Neural cell (in vitro differentiated cells): ENCODE measurements around the gene SULT1C2. TPM values are rescaled to one million over a fixed set of nuclear protein-coding genes. Genes with fewer than 3 reads are reported as not detected.

Experiments used
- H2AFZ ChIP-seq: fragments of 200-600, 300-800 bp; sonication (generic), shearing (Covaris generic); 2 replicates; pipeline ENCODE4 v1.6.0; 2014; ENCODE audit warnings: low read depth, mild to moderate bottlenecking, antibody characterized with exemption, low read length, moderate library complexity
- H3F3A ChIP-seq: fragments of 200-600 bp; shearing (Covaris generic); 2 replicates; pipeline ENCODE4 v1.6.1; 2016; ENCODE audit warnings: mild to moderate bottlenecking, moderate library complexity, mixed read lengths, antibody characterized with exemption, low read length; ENCODE audit not compliant: insufficient read depth, poor library complexity, severe bottlenecking
- H3K27ac ChIP-seq: fragments of 200-600, 300-800 bp; sonication (generic), shearing (Covaris generic); 2 replicates; pipeline ENCODE4 v1.5.1; 2014; ENCODE audit warnings: mild to moderate bottlenecking, low read length, moderate library complexity
- H3K27me3 ChIP-seq: fragments of 300-800, 200-600 bp; sonication (generic), shearing (Covaris generic); 2 replicates; pipeline ENCODE4 v1.6.0; 2014; ENCODE audit warnings: mild to moderate bottlenecking, low read depth, low read length, moderate library complexity; ENCODE audit not compliant: insufficient read depth
- H3K36me3 ChIP-seq: fragments of 300-800, 200-600 bp; sonication (generic), shearing (Covaris generic); 2 replicates; pipeline ENCODE4 v1.5.1; 2014; ENCODE audit warnings: mild to moderate bottlenecking, antibody characterized with exemption, low read length, moderate library complexity; ENCODE audit not compliant: insufficient read depth
- H3K4me2 ChIP-seq: fragments of 300-800, 200-600 bp; sonication (generic), shearing (Covaris generic); 2 replicates; pipeline ENCODE4 v1.6.0; 2014; ENCODE audit warnings: mild to moderate bottlenecking, low read length
- H3K4me3 ChIP-seq: fragments of 300-800, 200-600 bp; sonication (generic), shearing (Covaris generic); 2 replicates; pipeline ENCODE4 v1.5.1; 2014; ENCODE audit warnings: mild to moderate bottlenecking, low read length, moderate library complexity
- H3K79me2 ChIP-seq: fragments of 200-600 bp; shearing (Covaris generic); replicated peaks from 2 replicates; pipeline ENCODE4 v1.6.0; 2014; ENCODE audit warnings: mild to moderate bottlenecking, low read length, moderate library complexity; ENCODE audit not compliant: insufficient read depth
- H3K9ac ChIP-seq: fragments of 300-800, 200-600 bp; sonication (generic), shearing (Covaris generic); 2 replicates; pipeline ENCODE4 v1.6.1; 2016; ENCODE audit warnings: mild to moderate bottlenecking, low read length, mixed read lengths
- H3K9me2 ChIP-seq: fragments of 200-600 bp; shearing (Covaris generic); 2 replicates; pipeline ENCODE4 v1.6.1; 2016; ENCODE audit warnings: mild to moderate bottlenecking, low read length, mixed read lengths; ENCODE audit not compliant: insufficient read depth
- H3K9me3 ChIP-seq: fragments of 200-600, 300-800 bp; sonication (generic), shearing (Covaris generic); 2 replicates; pipeline ENCODE4 v1.6.1; 2016; ENCODE audit warnings: mild to moderate bottlenecking, mixed run types, low read length, moderate library complexity, mixed read lengths
- H4K20me1 ChIP-seq: fragments of 200-600 bp; shearing (Covaris generic); 2 replicates; pipeline ENCODE4 v1.6.1; 2016; ENCODE audit warnings: mild to moderate bottlenecking, mixed run types; ENCODE audit not compliant: insufficient read depth
- CTCF ChIP-seq: fragments of 450-650 bp; IDR thresholded peaks from 2 replicates; pipeline ENCODE4 v1.5.1; 2014; ENCODE audit warnings: antibody characterized with exemption, mild to moderate bottlenecking, moderate library complexity; ENCODE audit not compliant: poor library complexity, severe bottlenecking
- EP300 ChIP-seq: fragments of 450-650 bp; conservative IDR thresholded peaks from 2 replicates; pipeline ENCODE4 v1.6.1; 2014; ENCODE audit warnings: antibody characterized with exemption, mild to moderate bottlenecking, moderate library complexity; ENCODE audit not compliant: poor library complexity, severe bottlenecking
- EZH2 ChIP-seq: fragments of 200-600, 300-800 bp; shearing (Covaris generic), sonication (generic); IDR thresholded peaks from 2 replicates; pipeline ENCODE4 v1.6.1; 2014; ENCODE audit warnings: antibody characterized with exemption, low read length, borderline replicate concordance, mild to moderate bottlenecking; ENCODE audit not compliant: insufficient read depth, poor library complexity, severe bottlenecking
- MXI1 ChIP-seq: fragments of 450-650 bp; conservative IDR thresholded peaks from 2 replicates; pipeline ENCODE4 v1.6.1; 2014; ENCODE audit warnings: antibody characterized with exemption, mild to moderate bottlenecking; ENCODE audit not compliant: poor library complexity, severe bottlenecking
- POLR2AphosphoS5 ChIP-seq: IDR thresholded peaks from 2 replicates; pipeline ENCODE4 v1.6.1; 2012
- RAD21 ChIP-seq: fragments of 450-650 bp; conservative IDR thresholded peaks from 2 replicates; pipeline ENCODE4 v1.6.1; 2014; ENCODE audit warnings: antibody characterized with exemption, mild to moderate bottlenecking, moderate library complexity
- SMC3 ChIP-seq: fragments of 450-650 bp; conservative IDR thresholded peaks from 2 replicates; pipeline ENCODE4 v1.6.1; 2014; ENCODE audit warnings: antibody characterized with exemption, mild to moderate bottlenecking, moderate library complexity; ENCODE audit not compliant: poor library complexity
- TAF1 ChIP-seq: IDR thresholded peaks from 2 replicates; pipeline ENCODE4 v1.6.1; 2012; ENCODE audit warnings: low read depth
- polyA plus RNA-seq: library from polyadenylated mRNA; depleted of rRNA; stranded (reverse); fragments of >200 nt; gene quantifications from 2 replicates; pipeline ENCODE4 v1.2.3, GENCODE V29; 2014
- TF ChIP-seq, protein P1 (sequence below): IDR thresholded peaks from 2 replicates; pipeline ENCODE4 v1.6.1; 2012; ENCODE audit warnings: borderline replicate concordance

SULT1C2 gene
- polyA plus RNA-seq, 1 donor from 2014 or later, result not detected

- Histone ChIP-seq H3K9ac (no peak overlapping the region), H3K9me2 (no peaks in the 10 kb centered on the region), H3K4me2 (no peak overlapping the region), H4K20me1 (no peaks in the 10 kb centered on the region), H3K27me3 (no peaks in the 10 kb centered on the region), H3K9me3 (no peaks in the 10 kb centered on the region), H2AFZ (no peak overlapping the region), H3K79me2 (no peaks in the 10 kb centered on the region), H3K4me3 (no peak overlapping the region), H3F3A (no peaks in the 10 kb centered on the region), H3K27ac (no peak overlapping the region), H3K36me3 (no peaks in the 10 kb centered on the region)
- TF ChIP-seq SMC3 (no peak), RAD21 (no peak), EP300 (no peak), TAF1 (no peak), POLR2AphosphoS5 (no peak), CTCF (no peak), EZH2 (no peak), MXI1 (no peak)
- TF ChIP-seq, protein P1, sequence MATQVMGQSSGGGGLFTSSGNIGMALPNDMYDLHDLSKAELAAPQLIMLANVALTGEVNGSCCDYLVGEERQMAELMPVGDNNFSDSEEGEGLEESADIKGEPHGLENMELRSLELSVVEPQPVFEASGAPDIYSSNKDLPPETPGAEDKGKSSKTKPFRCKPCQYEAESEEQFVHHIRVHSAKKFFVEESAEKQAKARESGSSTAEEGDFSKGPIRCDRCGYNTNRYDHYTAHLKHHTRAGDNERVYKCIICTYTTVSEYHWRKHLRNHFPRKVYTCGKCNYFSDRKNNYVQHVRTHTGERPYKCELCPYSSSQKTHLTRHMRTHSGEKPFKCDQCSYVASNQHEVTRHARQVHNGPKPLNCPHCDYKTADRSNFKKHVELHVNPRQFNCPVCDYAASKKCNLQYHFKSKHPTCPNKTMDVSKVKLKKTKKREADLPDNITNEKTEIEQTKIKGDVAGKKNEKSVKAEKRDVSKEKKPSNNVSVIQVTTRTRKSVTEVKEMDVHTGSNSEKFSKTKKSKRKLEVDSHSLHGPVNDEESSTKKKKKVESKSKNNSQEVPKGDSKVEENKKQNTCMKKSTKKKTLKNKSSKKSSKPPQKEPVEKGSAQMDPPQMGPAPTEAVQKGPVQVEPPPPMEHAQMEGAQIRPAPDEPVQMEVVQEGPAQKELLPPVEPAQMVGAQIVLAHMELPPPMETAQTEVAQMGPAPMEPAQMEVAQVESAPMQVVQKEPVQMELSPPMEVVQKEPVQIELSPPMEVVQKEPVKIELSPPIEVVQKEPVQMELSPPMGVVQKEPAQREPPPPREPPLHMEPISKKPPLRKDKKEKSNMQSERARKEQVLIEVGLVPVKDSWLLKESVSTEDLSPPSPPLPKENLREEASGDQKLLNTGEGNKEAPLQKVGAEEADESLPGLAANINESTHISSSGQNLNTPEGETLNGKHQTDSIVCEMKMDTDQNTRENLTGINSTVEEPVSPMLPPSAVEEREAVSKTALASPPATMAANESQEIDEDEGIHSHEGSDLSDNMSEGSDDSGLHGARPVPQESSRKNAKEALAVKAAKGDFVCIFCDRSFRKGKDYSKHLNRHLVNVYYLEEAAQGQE, result no peak
These were observed 27.9 kb upstream of the SULT1C2 start for GRCh38 chr2:108260773-108261172.

DNA sequence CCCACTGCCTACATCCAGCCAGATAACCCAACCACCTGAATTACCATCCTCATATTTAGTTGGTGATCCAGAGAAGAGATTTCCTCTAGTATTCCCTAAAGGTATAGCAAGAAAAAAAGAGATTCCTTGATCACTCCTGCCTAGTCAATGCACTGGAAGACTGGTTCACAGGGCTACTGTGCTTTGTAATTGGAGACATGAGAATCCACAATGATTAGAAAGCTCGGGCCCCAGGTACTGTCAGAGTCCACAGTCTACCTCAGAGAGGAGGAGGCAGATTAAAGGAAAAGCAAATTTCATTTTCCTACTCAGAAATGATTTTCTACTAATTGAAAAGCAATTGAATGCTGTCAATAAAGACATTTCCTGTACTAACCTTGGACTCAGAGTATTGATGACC, 26.7 kb upstream of the SULT1C2 start:
- TF ChIP-seq, protein P1, result no peak
- TF ChIP-seq POLR2AphosphoS5 (no peak), SMC3 (no peak), MXI1 (no peak), EZH2 (no peak), CTCF (no peak), EP300 (no peak), TAF1 (no peak), RAD21 (no peak)
- H3K4me2 ChIP-seq, result no peak overlapping the region
- no peaks in the 10 kb centered on the region for H3K36me3 ChIP-seq
- H3K4me3 ChIP-seq, result no peak overlapping the region
- H3K27ac ChIP-seq, result no peak overlapping the region
- H2AFZ ChIP-seq, result no peak overlapping the region
- H3K9ac ChIP-seq, result no peak overlapping the region
- no peaks in the 10 kb centered on the region for H3K9me2 ChIP-seq
- H3K27me3 ChIP-seq, result no peaks in the 10 kb centered on the region
- H3F3A ChIP-seq, result no peaks in the 10 kb centered on the region
- no peaks in the 10 kb centered on the region for H4K20me1 ChIP-seq
- H3K9me3 ChIP-seq, result no peaks in the 10 kb centered on the region
- no peaks in the 10 kb centered on the region for H3K79me2 ChIP-seq
